GM19351 (cell line): ENCODE results near the gene THSD4.

ENCODE experiments used
- ATAC-seq: cut with Tn5 transposase; IDR thresholded peaks from one replicate; pipeline ENCODE4 v1.9.1; 2021; ENCODE audit warnings: mild to moderate bottlenecking, moderate library complexity; ENCODE audit not compliant: unreplicated experiment

Gene THSD4

GRCh38 chr15:71444866-71445590, 329.8 kb downstream of the THSD4 start:
- no peak for ATAC-seq

- ATAC-seq = no peak
Measured at GRCh38 chr15:71447328-71448250, 332.3 kb downstream of the THSD4 start.

- ATAC-seq = no peak
Measured at GRCh38 chr15:71448688-71449114, 333.4 kb downstream of the THSD4 start.

- no peak for ATAC-seq
Measured at GRCh38 chr15:71449363-71449762, 334.1 kb downstream of the THSD4 start.

DNA sequence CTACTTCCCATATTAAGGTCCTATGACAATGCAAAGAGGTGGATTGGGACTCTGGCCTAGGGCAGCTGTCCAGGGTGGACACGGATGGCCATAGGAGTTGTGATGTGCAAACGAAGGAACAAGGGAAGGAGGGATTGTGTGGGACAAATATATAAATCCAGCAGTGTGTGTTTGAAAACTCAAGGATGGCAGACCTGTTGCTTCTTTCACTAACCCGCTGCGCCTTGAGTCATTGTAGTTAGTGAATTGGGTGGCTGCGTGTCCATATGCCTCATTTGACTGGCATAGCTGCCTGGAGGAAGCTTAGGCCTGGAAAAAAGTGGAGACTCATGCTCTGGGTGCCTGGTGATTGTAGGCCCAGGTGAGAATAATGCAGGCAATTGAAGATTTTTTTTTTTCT, 334.7 kb downstream of the THSD4 start:
- ATAC-seq = no peak

GRCh38 chr15:71451130-71451529, 335.9 kb downstream of the THSD4 start:
- no peak for ATAC-seq

DNA sequence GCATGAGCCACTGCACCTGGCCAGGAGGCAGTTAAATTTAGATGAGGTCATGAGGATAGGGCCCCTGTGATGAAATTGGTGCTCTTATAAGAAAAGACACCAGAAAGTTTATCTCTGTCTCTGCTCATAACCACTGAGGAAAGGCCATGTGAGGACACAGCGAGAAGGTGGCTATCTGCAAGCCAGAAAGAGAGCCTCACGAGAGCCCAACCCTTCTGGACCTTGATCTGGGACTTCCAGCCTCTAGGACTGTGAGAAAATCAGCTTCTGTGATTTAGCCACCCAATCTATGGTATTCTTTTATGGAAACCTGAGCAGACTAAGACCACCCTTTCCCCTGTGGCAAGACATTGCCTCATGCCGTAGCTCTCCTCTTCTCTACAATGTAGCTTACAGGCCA, 337.6 kb downstream of the THSD4 start:
- no peak for ATAC-seq

- ATAC-seq = no peak
Measured at GRCh38 chr15:71454462-71454996, 339.3 kb downstream of the THSD4 start.

DNA sequence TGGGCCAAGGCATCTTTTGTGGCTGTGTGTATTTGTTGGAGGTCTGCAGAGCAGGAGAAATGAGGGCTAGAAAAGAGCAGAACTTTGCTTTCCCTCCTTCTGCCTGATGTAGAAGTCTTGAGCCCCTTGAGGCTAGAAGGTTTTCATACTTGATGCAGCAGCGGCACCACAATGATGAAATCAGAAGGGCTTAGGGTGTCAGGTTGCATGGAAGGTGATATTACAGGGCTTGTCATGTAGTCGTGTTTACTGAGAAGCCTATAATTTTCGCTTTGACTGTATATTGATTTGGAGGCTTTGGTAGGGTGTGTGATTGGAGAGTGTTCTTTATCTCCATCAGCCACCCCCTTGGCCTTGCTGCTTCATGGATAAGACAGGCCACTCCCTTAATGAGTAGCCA, 339.8 kb downstream of the THSD4 start:
- ATAC-seq = no peak

DNA sequence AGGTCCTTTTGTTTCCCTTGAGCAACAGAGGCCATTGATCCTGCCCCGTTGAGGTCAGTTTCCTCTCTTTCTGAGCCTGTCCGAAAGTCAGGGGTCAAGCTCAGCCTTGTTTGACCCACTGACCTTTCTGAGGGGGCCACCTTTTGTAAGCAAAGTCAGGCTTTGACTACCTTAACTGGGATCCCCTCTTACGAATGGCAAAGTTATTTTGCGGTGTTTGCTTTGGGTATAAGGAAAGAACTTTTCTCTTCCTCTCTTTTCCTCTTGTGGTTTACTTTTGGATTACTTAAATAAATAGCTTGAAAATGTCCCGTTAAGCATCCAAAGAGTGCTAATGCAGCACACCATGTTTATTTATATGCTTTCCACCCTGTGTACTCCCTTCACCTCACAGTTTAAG, 340.6 kb downstream of the THSD4 start:
- no peak for ATAC-seq

DNA sequence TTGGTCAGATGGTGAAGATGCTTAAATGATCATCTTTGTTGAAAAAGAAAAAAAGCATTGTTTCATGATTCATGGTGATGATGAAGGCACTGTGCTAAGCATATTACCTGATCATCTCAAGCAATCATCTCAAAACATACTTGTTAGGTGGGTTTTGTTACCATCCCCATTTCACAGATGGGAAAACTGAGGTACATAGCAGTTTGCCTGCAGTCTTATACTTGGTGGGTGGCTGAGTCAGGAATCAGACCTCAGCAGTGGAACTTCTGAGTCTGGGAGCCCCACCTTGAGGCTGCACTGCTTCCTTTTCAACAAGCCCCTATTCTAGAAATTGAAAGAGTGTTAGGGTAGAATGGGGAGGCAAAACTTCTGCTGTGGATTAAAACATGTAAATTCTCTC, 341.1 kb downstream of the THSD4 start:
- no peak for ATAC-seq

GRCh38 chr15:71456811-71457210, 341.5 kb downstream of the THSD4 start:
- no peak for ATAC-seq

- no peak for ATAC-seq
Measured at GRCh38 chr15:71458089-71458660, 342.9 kb downstream of the THSD4 start.

DNA sequence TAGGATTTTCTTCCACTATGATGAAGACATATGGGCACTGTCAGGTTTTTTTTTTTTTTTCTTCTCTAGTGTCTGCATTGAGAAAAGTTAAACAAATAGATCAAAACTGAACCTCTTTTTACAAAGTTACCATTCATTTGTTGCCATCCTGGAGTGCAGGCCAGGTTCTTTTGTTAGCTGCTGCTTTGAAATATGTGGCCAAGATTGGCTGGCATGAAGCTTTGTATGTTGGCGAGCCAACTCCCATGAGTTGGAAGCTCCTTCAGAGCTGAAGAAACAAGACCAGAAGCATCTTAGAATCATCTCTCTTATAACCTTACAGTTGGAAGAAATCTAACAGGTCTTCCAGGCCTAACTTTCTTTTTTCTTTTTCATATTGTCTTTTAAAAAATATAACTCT, 346.5 kb downstream of the THSD4 start:
- no peak for ATAC-seq

DNA sequence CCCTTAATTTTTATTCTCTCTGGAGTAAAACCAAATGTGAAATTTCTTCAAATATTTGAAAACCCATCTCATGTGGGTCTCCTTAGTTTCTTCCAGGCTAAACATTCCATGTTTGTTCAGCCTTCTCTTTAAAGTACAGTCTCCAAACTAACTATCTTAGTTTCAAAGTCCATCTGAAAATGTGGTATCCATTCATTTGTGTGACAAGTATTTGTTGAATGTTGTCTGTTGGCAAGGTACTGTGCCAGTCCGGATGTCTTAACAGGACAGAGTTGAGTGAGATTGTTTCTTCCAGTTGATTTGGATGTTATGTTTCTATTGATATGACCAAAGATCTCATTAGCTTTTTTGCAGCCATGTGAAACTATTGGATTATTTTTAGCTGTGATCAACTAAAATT, 347.4 kb downstream of the THSD4 start:
- no peak for ATAC-seq

GRCh38 chr15:71463156-71463665, 347.9 kb downstream of the THSD4 start:
- no peak for ATAC-seq

DNA sequence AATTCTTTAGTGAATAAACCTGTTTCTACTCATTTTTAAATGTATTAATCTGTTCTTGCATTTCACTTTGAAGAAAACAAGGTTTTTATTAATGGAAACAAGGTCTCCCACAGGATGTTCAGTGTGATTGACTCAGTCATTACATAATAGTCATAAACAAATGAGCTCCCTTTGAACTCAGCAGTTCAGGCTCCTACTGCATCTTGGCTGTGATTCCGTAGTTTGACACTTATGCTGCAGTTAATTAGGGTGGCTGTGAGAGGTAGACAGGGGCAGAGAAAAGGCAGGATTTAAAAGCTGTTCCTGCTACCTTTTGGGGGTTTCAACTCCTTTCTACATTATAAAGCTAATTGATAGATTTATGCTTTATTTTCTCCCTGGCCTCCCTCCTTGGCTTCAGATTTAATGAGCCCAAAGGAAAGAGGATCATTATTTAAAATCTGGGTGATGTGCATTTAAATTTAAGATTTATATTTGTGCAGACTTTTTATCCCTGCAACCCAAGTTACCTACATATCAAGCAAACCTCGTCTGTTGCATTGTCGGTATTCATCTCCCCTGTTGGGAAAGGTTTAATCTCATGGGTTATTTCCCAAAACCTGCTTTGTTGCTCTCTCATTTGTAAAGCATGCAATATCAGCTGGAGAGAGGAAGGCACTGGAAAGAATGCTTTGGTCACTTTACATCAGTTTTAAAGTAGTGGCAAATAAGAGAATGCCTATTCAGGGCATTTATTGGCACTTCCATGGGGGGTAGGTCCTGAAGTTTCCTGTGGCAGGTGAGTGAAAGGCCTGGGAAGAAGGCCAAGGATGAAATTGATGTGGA, 350.1 kb downstream of the THSD4 start:
- no peak for ATAC-seq

- no peak for ATAC-seq
Measured at GRCh38 chr15:71468715-71469114, 353.4 kb downstream of the THSD4 start.

- no peak for ATAC-seq
Measured at GRCh38 chr15:71469413-71469812, 354.1 kb downstream of the THSD4 start.

- peak; percentile 49 for ATAC-seq
Measured at GRCh38 chr15:71471347-71471746, 356.1 kb downstream of the THSD4 start.
